ENCODE measurements around the gene NOS3.

DNA sequence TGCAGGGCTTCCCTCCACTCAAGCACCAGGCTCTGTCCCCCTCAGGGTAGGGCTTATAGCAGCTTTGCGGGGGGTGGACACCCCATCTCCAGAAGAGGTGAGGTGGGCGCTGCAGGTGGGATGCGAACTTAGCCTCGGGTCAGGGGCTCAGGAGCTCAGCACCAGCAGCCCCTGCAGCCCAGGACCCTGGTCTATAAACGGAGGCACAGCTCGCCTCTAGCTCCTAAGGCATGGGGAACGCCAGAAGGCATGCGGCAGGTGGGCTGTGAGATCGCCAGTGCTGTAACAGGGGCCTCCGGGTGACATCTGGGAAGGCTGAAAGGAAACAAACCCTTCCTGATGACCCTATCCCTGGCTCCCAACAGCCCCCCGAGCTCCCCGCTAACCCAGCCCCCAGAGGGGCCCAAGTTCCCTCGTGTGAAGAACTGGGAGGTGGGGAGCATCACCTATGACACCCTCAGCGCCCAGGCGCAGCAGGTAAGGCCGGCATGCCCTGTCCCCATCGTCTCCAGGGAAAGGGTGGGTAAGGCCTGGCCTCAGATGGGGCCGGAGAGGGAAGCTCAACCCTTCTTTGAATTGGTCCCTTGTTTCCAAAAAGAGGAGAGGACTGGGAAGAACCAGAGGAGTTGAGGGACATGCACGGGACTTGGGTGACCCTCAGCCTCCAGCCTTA is 4.2 kb downstream of the NOS3 start:
- TF ChIP-seq, protein P1, sequence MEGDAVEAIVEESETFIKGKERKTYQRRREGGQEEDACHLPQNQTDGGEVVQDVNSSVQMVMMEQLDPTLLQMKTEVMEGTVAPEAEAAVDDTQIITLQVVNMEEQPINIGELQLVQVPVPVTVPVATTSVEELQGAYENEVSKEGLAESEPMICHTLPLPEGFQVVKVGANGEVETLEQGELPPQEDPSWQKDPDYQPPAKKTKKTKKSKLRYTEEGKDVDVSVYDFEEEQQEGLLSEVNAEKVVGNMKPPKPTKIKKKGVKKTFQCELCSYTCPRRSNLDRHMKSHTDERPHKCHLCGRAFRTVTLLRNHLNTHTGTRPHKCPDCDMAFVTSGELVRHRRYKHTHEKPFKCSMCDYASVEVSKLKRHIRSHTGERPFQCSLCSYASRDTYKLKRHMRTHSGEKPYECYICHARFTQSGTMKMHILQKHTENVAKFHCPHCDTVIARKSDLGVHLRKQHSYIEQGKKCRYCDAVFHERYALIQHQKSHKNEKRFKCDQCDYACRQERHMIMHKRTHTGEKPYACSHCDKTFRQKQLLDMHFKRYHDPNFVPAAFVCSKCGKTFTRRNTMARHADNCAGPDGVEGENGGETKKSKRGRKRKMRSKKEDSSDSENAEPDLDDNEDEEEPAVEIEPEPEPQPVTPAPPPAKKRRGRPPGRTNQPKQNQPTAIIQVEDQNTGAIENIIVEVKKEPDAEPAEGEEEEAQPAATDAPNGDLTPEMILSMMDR (IDR thresholded peaks at IDR 0.05; ENCODE audit: insufficient read depth, low read depth, low read length) = no peak
- no peak for TF ChIP-seq EZH2 (IDR thresholded peaks at IDR 0.05; ENCODE audit: insufficient read depth, low read length)

All from astrocyte (in vitro differentiated cells and primary cell).